IMR-90 (cell line): ENCODE data around the gene ARID4B. TPM values are rescaled to one million over a fixed set of nuclear protein-coding genes. Genes with fewer than 3 reads are reported as not detected.
A peak's percentile ranks its signal among the peaks of the same experiment; 100 is the strongest.

Experiments
- ATAC-seq: fragments of 200-7000 bp; cut with Tn5 transposase; 2 replicates; pipeline ENCODE4 v1.9.1; 2020; ENCODE audit warnings: low read depth, mild to moderate bottlenecking, moderate library complexity
- BruUV-seq: library from RNA; stranded (reverse); fragments of 400-500 nt; replicated peaks from 2 replicates; lab custom pipeline; 2021; lab: Mats Ljungman, UMichigan
- CTCF ChIA-PET: fragments of 300-600 bp; formaldehyde crosslinking; extraction: SDS; loops from one replicate; lab custom pipeline; 2021; ENCODE audit warnings: antibody characterized with exemption; lab: Yijun Ruan, JAX
- POLR2A ChIA-PET: fragments of 300-600 bp; sonication (Branson Sonifier 250); formaldehyde crosslinking; loops from one replicate; lab custom pipeline; 2022; ENCODE audit warnings: antibody characterized with exemption; ENCODE audit not compliant: unreplicated experiment; lab: Charles Lee
- DNase-seq: peaks from one replicate; pipeline ENCODE4 v3.0.0; 2013
- H2AFZ ChIP-seq: replicated peaks from 2 replicates; pipeline ENCODE3; 2013; ENCODE audit warnings: low read length, mild to moderate bottlenecking; ENCODE audit not compliant: poor library complexity
- H2AK5ac ChIP-seq: 2 replicates; pipeline ENCODE4 v1.6.1; 2013; ENCODE audit warnings: low read depth, low read length, inconsistent platforms
- H2AK9ac ChIP-seq: replicated peaks from 2 replicates; pipeline ENCODE3; 2013; ENCODE audit warnings: mild to moderate bottlenecking, low read depth, low read length, moderate library complexity; ENCODE audit not compliant: poor library complexity
- H2BK120ac ChIP-seq: 2 replicates; pipeline ENCODE4 v1.6.1; 2013; ENCODE audit warnings: low read depth, low read length, inconsistent platforms
- H2BK15ac ChIP-seq: 3 replicates; pipeline ENCODE4 v1.6.1; 2013; ENCODE audit warnings: low read depth, low read length, inconsistent platforms
- H2BK20ac ChIP-seq: 2 replicates; pipeline ENCODE4 v1.6.1; 2013; ENCODE audit warnings: low read depth, mild to moderate bottlenecking, inconsistent platforms, low read length, moderate library complexity
- H2BK5ac ChIP-seq: 2 replicates; pipeline ENCODE4 v1.6.1; 2013; ENCODE audit warnings: mild to moderate bottlenecking, low read depth, low read length, inconsistent platforms; ENCODE audit not compliant: poor library complexity, severe bottlenecking
- H3K14ac ChIP-seq: replicated peaks from 2 replicates; pipeline ENCODE4 v1.6.1; 2013; ENCODE audit warnings: low read depth, low read length, inconsistent platforms
- H3K18ac ChIP-seq: 2 replicates; pipeline ENCODE4 v1.6.1; 2013; ENCODE audit warnings: low read depth, low read length, control low read depth
- H3K23ac ChIP-seq: 2 replicates; pipeline ENCODE4 v1.6.1; 2013; ENCODE audit warnings: low read depth, low read length, inconsistent platforms
- H3K27ac ChIP-seq: 2 replicates; pipeline ENCODE4 v1.5.1; 2013; ENCODE audit warnings: mild to moderate bottlenecking, control low read depth, low read length; ENCODE audit not compliant: insufficient read depth
- H3K27me3 ChIP-seq: 2 replicates; pipeline ENCODE4 v1.6.1; 2013; ENCODE audit warnings: low read length; ENCODE audit not compliant: control insufficient read depth, insufficient read depth
- H3K36me3 ChIP-seq: 2 replicates; pipeline ENCODE4 v1.6.1; 2013; ENCODE audit warnings: low read length, mixed read lengths; ENCODE audit not compliant: control insufficient read depth, insufficient read depth
- H3K4ac ChIP-seq: 2 replicates; pipeline ENCODE4 v1.6.1; 2013; ENCODE audit warnings: low read depth, low read length, inconsistent platforms
- H3K4me1 ChIP-seq: 2 replicates; pipeline ENCODE4 v1.6.1; 2013; ENCODE audit warnings: low read length, mixed read lengths; ENCODE audit not compliant: control insufficient read depth, insufficient read depth
- H3K4me2 ChIP-seq: 2 replicates; pipeline ENCODE4 v1.6.1; 2013; ENCODE audit warnings: low read depth, mild to moderate bottlenecking, control low read depth, low read length, moderate library complexity
- H3K4me3 ChIP-seq: 2 replicates; pipeline ENCODE4 v1.5.1; 2013; ENCODE audit warnings: low read depth, mild to moderate bottlenecking, control low read depth, low read length, moderate library complexity; ENCODE audit not compliant: insufficient read depth
- H3K56ac ChIP-seq: 2 replicates; pipeline ENCODE4 v1.6.1; 2013; ENCODE audit warnings: low read length, inconsistent platforms; ENCODE audit not compliant: insufficient read depth; ENCODE audit errors: extremely low read depth
- H3K79me1 ChIP-seq, 2 experiments: 2 replicates each; pipeline ENCODE4 v1.6.1; 2013; ENCODE audit warnings: low read length in 2 of 2, inconsistent platforms in 1 of 2, low read depth in 1 of 2
- H3K9ac ChIP-seq: 2 replicates; pipeline ENCODE4 v1.6.1; 2013; ENCODE audit warnings: low read depth, low read length, control low read depth
- H3K9me1 ChIP-seq: 2 replicates; pipeline ENCODE4 v1.6.1; 2013; ENCODE audit warnings: low read length, inconsistent platforms; ENCODE audit not compliant: insufficient read depth
- H3K9me3 ChIP-seq: 2 replicates; pipeline ENCODE4 v1.6.1; 2013; ENCODE audit warnings: low read length; ENCODE audit not compliant: control insufficient read depth, insufficient read depth
- H4K20me1 ChIP-seq: 2 replicates; pipeline ENCODE4 v1.6.1; 2013; ENCODE audit warnings: low read length, inconsistent platforms; ENCODE audit not compliant: insufficient read depth
- H4K5ac ChIP-seq: 2 replicates; pipeline ENCODE4 v1.6.1; 2013; ENCODE audit warnings: mild to moderate bottlenecking, low read depth, low read length, control low read depth
- H4K8ac ChIP-seq, 2 experiments: 2 replicates each; pipeline ENCODE4 v1.6.1; 2013; ENCODE audit warnings: low read depth in 2 of 2, low read length in 2 of 2, control low read depth in 1 of 2, inconsistent platforms in 1 of 2
- H4K91ac ChIP-seq: 2 replicates; pipeline ENCODE4 v1.6.1; 2013; ENCODE audit warnings: low read depth, low read length, inconsistent platforms; ENCODE audit not compliant: insufficient read depth
- SMC3 ChIP-seq: fragments of 150-350 bp; IDR thresholded peaks from 2 replicates; pipeline ENCODE4 v1.6.1; 2016; ENCODE audit warnings: low read depth, mild to moderate bottlenecking, antibody characterized with exemption, low read length, moderate library complexity
- WGBS, 2 experiments: methylation state at CpG; one replicate each; pipeline versions ENCODE4 v1.1.5 to v1.1.7; 2013; ENCODE audit warnings: missing lambda C conversion rate in 2 of 2; ENCODE audit not compliant: insufficient read length in 1 of 2; ENCODE audit errors: extremely low coverage in 2 of 2; 5-methylcytosine and 5-hydroxymethylcytosine counted together
- dilution Hi-C: fragments of 300-500 bp; cut with HindIII; formaldehyde crosslinking; loops from one replicate; pipeline ENCODE4 v1.14.3; 2018; ENCODE audit warnings: low sequenced_read_pairs; ENCODE audit not compliant: unreplicated experiment
- in situ Hi-C: fragments of 300-500 bp; cut with MboI; formaldehyde crosslinking; loops from 3 replicates; pipeline ENCODE4 v1.14.3; 2019; ENCODE audit warnings: low sequenced_read_pairs, inconsistent platforms, mixed read lengths
- intact Hi-C: fragments of 100-400 bp; cut with micrococcal nuclease; formaldehyde crosslinking; loops from 2 replicates; pipeline ENCODE4 v1.10.0; 2022
- polyA plus RNA-seq, 3 experiments: library from polyadenylated mRNA; depleted of rRNA; stranded (reverse); fragments of >200 nt; gene quantifications; 2 replicates each; pipeline ENCODE4 v1.2.3, GENCODE V29; 2012; ENCODE audit warnings: low replicate concordance in 1 of 3
- total RNA-seq: library from RNA; depleted of rRNA; stranded (reverse); fragments of >200 nt; gene quantifications from 2 replicates; pipeline ENCODE4 v1.2.3, GENCODE V29; 2012

Gene ARID4B
- total and polyA plus RNA-seq, 2 of the 4 experiments (the other 2 are of a cell fraction): 8.5 to 16.0 TPM

- H3K4me1 ChIP-seq: no peaks in the 10 kb centered on the region
- H4K91ac ChIP-seq: no peak overlapping the region
- no peak overlapping the region for H3K56ac ChIP-seq
- H3K9me3 ChIP-seq: no peaks in the 10 kb centered on the region
- no peak overlapping the region for H2BK20ac ChIP-seq
- no peak overlapping the region for H3K18ac ChIP-seq
- no peak for TF ChIP-seq SMC3
- H3K4ac ChIP-seq: no peak overlapping the region
- H3K9me1 ChIP-seq: 0 out of 2 replicates have a peak, but pooled peaks cover 4% of the 10 kb centered on the region
- H3K79me1 ChIP-seq: peaks cover 0 to 40% of the 10 kb centered on the region in 2 experiments; a peak in 3 of 4 replicates
- no peak for ATAC-seq
- H3K4me2 ChIP-seq: peak overlapping the region; percentile 70; the same call in 1 of the 2 replicates
- CTCF ChIA-PET: no interaction called here
- no peak for DNase-seq
- dilution Hi-C loops (no loop called here), in situ Hi-C loops (no loop called here), intact Hi-C loops (no loop called here)
- WGBS, 2 experiments: 100% methylated on average over 1 of the region's 3 CpGs; no CpG with 5 or more reads in 1 of the 2 experiments
- H3K27me3 ChIP-seq: no peaks in the 10 kb centered on the region
- no peak overlapping the region for H3K27ac ChIP-seq
- no peak overlapping the region for H2AK9ac ChIP-seq
- no peak overlapping the region for H3K4me3 ChIP-seq
- H4K20me1 ChIP-seq: peaks cover 71% of the 10 kb centered on the region
- H3K36me3 ChIP-seq: peaks cover 1% of the 10 kb centered on the region; the same call in 1 of the 2 replicates
- H2BK15ac ChIP-seq: no peak overlapping the region
- H2AK5ac ChIP-seq: no peak overlapping the region
- H3K9ac ChIP-seq: no peak overlapping the region
- BruUV-seq: no TSS peak
- H3K23ac ChIP-seq: no peak overlapping the region
- no peak overlapping the region for H4K5ac ChIP-seq
- H4K8ac ChIP-seq: no peak overlapping the region
- H2BK120ac ChIP-seq: no peak overlapping the region
- no peak overlapping the region for H2AFZ ChIP-seq
- no peak overlapping the region for H2BK5ac ChIP-seq
- POLR2A ChIA-PET: interaction anchor here (0.5 to 0.6 kb wide), 2 partner anchors 19 to 138 kb away, joined by 3 to 4 read pairs; no protein-coding TSS in a partner anchor
- no peak overlapping the region for H3K14ac ChIP-seq
These were observed 2.8 kb downstream of the ARID4B start for GRCh38 chr1:235325139-235325538.
